ENCODE measurements around the gene SRGAP3.
A peak's percentile ranks its signal among the peaks of the same experiment; 100 is the strongest.

The SRGAP3 gene

DNA sequence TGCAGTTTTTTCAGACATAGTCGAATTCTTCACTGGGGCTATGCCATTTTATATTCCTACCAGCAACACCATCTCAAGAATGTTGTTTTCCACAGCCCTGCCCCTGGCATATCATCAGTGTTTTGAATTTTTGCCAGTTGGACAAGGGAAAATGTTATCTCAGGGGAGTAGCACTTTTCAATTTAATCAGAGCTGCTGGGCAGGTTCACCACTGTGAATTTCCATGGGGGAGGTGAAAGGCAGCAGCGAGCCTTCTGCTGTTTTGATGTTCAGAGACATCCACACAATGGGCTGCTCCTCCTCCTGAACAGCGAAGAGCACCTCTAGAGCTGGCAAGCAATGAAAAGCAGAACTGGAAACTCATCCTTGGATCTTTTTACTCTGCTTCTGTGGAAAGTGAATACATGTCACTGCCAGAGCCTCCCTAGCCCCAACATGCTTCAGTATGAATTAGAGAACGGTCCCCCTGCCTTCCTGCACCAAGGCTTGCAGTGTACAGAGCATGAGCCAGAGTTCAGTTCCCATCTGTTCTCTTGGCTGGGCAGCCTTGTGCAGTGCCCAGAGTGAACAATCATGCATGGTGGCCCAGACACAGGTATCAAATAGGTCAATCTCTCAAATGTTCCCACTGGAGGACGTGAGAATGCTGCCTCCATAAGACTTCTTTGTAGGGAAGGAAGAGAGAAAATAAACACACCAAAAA, 230.0 kb downstream of the SRGAP3 start:
- no peak overlapping the region for H2AFZ ChIP-seq (ENCODE audit: low read length)
- no peak overlapping the region for H3K4me3 ChIP-seq (ENCODE audit: low read depth, low read length, poor library complexity, severe bottlenecking)
- H3K27me3 ChIP-seq (ENCODE audit: insufficient read depth, low read length): no peaks in the 10 kb centered on the region
- TF ChIP-seq, protein P1, sequence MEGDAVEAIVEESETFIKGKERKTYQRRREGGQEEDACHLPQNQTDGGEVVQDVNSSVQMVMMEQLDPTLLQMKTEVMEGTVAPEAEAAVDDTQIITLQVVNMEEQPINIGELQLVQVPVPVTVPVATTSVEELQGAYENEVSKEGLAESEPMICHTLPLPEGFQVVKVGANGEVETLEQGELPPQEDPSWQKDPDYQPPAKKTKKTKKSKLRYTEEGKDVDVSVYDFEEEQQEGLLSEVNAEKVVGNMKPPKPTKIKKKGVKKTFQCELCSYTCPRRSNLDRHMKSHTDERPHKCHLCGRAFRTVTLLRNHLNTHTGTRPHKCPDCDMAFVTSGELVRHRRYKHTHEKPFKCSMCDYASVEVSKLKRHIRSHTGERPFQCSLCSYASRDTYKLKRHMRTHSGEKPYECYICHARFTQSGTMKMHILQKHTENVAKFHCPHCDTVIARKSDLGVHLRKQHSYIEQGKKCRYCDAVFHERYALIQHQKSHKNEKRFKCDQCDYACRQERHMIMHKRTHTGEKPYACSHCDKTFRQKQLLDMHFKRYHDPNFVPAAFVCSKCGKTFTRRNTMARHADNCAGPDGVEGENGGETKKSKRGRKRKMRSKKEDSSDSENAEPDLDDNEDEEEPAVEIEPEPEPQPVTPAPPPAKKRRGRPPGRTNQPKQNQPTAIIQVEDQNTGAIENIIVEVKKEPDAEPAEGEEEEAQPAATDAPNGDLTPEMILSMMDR (IDR thresholded peaks at IDR 0.05; ENCODE audit: low read length): no peak
- TF ChIP-seq EZH2 (IDR thresholded peaks at IDR 0.05; ENCODE audit: borderline replicate concordance, low read length): no peak
- H4K20me1 ChIP-seq (ENCODE audit: insufficient read depth, low read length): no peaks in the 10 kb centered on the region
- H3F3A ChIP-seq (ENCODE audit: insufficient read depth, low read length): no peaks in the 10 kb centered on the region
- H3K79me2 ChIP-seq (ENCODE audit: insufficient read depth, low read length): no peaks in the 10 kb centered on the region
- H3K9me3 ChIP-seq (ENCODE audit: low read length): no peaks in the 10 kb centered on the region
- H3K27ac ChIP-seq (ENCODE audit: low read depth, low read length, poor library complexity, severe bottlenecking): no peak overlapping the region
- no peak overlapping the region for H3K4me2 ChIP-seq (ENCODE audit: low read length)
- H3K9me2 ChIP-seq (ENCODE audit: low read depth, low read length): no peaks in the 10 kb centered on the region
- no peaks in the 10 kb centered on the region for H3K4me1 ChIP-seq (ENCODE audit: insufficient read depth, low read length, severe bottlenecking)
- H3K9ac ChIP-seq (ENCODE audit: low read length): no peak overlapping the region
- H3K36me3 ChIP-seq (ENCODE audit: insufficient read depth, low read length): no peaks in the 10 kb centered on the region

DNA sequence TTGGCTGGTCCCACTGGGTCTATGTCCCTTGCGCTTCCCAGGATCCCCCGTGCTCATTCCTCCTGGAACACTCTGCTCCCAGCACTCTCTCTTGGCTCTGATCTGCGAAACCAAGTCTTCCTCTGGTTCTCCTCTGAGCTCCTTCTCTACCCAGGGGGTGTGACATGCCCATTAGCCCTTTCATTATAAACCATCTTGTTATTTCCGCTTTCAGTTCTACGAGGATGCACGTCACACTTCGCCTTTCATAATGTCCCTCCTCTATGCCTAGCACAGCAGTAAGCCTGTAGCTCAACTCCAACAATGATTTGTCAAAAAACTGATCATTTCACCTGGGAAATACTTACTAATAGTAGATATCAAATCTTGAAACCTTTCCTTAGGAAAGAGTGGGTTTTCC, 234.2 kb downstream of the SRGAP3 start:
- Histone ChIP-seq H3K4me2 (ENCODE audit: low read length) (peak overlapping the region; percentile 19; the same call in 1 of the 2 replicates), H3K9ac (ENCODE audit: low read length) (no peak overlapping the region), H3K4me3 (ENCODE audit: low read depth, low read length, poor library complexity, severe bottlenecking) (peak overlapping the region; percentile 16), H2AFZ (ENCODE audit: low read length) (no peak overlapping the region), H4K20me1 (ENCODE audit: insufficient read depth, low read length) (no peaks in the 10 kb centered on the region), H3K27ac (ENCODE audit: low read depth, low read length, poor library complexity, severe bottlenecking) (no peak overlapping the region), H3K79me2 (ENCODE audit: insufficient read depth, low read length) (no peaks in the 10 kb centered on the region), H3K9me2 (ENCODE audit: low read depth, low read length) (no peaks in the 10 kb centered on the region), H3K27me3 (ENCODE audit: insufficient read depth, low read length) (no peaks in the 10 kb centered on the region), H3K9me3 (ENCODE audit: low read length) (no peaks in the 10 kb centered on the region), H3K36me3 (ENCODE audit: insufficient read depth, low read length) (no peaks in the 10 kb centered on the region), H3K4me1 (ENCODE audit: insufficient read depth, low read length, severe bottlenecking) (no peaks in the 10 kb centered on the region), H3F3A (ENCODE audit: insufficient read depth, low read length) (no peaks in the 10 kb centered on the region)
- TF ChIP-seq, protein P1 (IDR thresholded peaks at IDR 0.05; ENCODE audit: low read length): no peak
- TF ChIP-seq EZH2 (IDR thresholded peaks at IDR 0.05; ENCODE audit: borderline replicate concordance, low read length): no peak

DNA sequence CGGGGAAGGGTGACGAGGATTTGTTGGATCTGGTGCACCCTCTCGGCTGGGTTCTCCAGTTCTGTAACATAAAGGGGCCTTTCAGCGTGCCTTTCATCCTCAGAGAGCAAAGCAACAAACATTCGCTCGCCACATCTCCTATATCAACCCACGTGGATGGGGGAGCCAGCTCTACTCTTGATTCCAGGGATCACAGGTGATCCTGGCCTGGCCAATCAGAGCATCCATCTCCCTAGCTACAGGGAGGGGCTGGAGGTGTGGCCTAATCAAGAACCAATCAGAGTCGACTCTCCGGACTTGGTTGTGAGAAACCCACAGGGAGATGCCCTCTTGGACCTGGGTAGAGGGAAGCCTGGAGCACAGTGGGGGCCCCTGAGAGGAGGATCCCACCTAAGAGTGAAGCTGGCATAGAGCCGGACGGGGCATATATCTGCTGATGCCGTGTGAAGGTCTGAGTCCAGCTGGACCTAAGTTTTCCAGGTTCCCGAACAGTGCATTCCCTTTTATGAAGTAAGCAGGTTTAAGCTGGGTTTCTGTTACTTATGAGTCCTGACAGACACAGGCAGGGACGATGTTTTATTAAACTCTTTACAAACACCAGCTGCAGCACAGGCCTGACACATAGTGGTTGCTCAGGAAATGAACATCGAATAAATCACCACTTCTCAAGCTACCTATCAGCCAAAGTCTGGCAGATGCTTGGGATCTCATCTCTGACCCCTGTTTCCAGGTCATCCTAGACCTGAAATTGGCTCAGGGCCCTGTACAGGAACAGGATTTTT, 235.5 kb downstream of the SRGAP3 start:
- TF ChIP-seq, protein P1 (IDR thresholded peaks at IDR 0.05; ENCODE audit: low read length): no peak
- no peak for TF ChIP-seq EZH2 (IDR thresholded peaks at IDR 0.05; ENCODE audit: borderline replicate concordance, low read length)

More for the DNA sequence above, 235.5 kb downstream of the SRGAP3 start:
- H3K9me2 ChIP-seq (ENCODE audit: low read depth, low read length): no peaks in the 10 kb centered on the region
- H3K4me1 ChIP-seq (ENCODE audit: insufficient read depth, low read length, severe bottlenecking): no peaks in the 10 kb centered on the region
- no peaks in the 10 kb centered on the region for H3K9me3 ChIP-seq (ENCODE audit: low read length)
- no peaks in the 10 kb centered on the region for H3F3A ChIP-seq (ENCODE audit: insufficient read depth, low read length)
- H3K27me3 ChIP-seq (ENCODE audit: insufficient read depth, low read length): no peaks in the 10 kb centered on the region
- H3K9ac ChIP-seq (ENCODE audit: low read length): no peak overlapping the region
- H3K4me2 ChIP-seq (ENCODE audit: low read length): no peak overlapping the region
- H3K27ac ChIP-seq (ENCODE audit: low read depth, low read length, poor library complexity, severe bottlenecking): no peak overlapping the region
- no peaks in the 10 kb centered on the region for H3K79me2 ChIP-seq (ENCODE audit: insufficient read depth, low read length)
- no peak overlapping the region for H2AFZ ChIP-seq (ENCODE audit: low read length)
- no peaks in the 10 kb centered on the region for H3K36me3 ChIP-seq (ENCODE audit: insufficient read depth, low read length)
- no peaks in the 10 kb centered on the region for H4K20me1 ChIP-seq (ENCODE audit: insufficient read depth, low read length)
- no peak overlapping the region for H3K4me3 ChIP-seq (ENCODE audit: low read depth, low read length, poor library complexity, severe bottlenecking)
